Activated CD4-positive, alpha-beta T cell treated with anti-CD3 and anti-CD28 coated beads for 1 hour (primary cell): ENCODE data around the gene TBC1D4.
"Not testable (repeated sequence)": the region's sequence is repeated elsewhere in the genome, so short reads cannot be mapped to it uniquely, and the experiment has no call there.

Experiments
- DNase-seq: peaks from one replicate; pipeline ENCODE4 v3.0.0-alpha.2; 2020

TBC1D4 gene

DNA sequence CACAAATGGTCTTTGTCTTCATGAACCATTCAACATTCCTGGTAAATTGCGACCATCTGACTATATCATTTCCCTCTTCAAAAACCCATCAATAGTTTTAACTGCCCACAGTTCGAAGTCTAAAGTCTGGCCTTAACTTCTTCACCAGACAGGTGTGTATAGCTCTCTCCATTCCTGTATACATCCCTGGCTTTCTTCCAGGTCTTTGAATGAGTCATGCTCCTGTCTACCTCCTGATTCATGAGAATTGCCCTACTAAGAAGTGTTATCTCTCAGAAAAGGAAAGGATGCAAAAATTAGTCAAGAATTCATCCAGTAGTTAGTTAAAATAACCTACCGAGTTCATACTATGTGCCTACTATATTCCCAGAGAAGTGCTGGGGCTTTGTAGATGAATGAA lies 225.0 kb downstream of the TBC1D4 start:
- no peak for DNase-seq

DNA sequence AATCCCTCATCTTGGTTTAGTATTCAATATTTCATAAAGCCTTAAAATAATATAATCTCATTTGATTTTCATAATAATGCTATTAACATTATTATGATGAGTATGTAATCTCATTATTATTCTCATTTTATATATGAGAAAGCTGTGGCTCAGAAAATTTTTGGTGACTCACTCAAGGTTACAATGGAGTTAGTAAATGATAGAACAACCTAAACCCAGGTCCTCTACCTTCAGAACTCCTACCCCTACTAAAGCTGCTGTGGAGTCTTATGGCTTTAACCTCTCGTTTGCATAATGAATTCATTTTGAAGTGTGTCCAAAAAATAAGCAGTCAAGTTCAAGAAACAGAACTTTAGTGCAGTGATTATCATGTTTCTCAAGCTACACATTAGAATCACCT lies 226.3 kb downstream of the TBC1D4 start:
- DNase-seq, result no peak

GRCh38 chr13:75255147-75255546 lies 226.8 kb downstream of the TBC1D4 start:
- DNase-seq, result no peak

- DNase-seq, result no peak
Measured at GRCh38 chr13:75251188-75251587, 230.8 kb downstream of the TBC1D4 start.

DNA sequence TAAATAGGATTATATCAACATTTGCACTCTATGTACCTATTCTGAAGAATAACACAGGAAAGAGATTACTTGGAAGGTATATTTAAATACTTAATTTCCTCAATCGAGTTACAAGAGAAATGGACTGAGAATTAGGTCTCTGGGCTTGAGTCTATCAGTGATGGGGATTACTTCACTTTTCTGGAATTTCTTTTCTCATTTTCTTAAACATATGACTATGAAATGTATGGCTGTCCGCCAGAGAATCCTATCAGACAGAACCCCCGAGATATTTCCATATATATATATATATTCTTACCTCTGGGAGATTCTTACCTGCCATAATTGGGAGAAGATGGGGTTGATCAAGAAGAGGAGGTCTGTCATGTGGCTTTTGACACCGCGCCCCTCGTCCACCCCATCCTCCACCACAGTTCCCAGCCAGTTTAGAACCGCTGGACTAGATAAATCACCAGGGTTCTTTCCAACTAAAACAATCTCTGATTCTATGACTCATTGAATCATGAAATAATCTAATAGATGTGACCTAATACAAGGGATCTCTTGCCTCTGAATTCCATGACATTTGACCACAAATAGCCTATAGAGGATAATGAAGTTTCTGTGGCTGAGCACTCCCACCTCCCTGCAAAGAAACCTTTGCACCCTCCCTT lies 231.3 kb downstream of the TBC1D4 start:
- DNase-seq, result no peak

GRCh38 chr13:75245578-75245977 lies 236.4 kb downstream of the TBC1D4 start:
- DNase-seq, result not testable (repeated sequence)

GRCh38 chr13:75240240-75240639 lies 241.7 kb downstream of the TBC1D4 start:
- not testable (repeated sequence) for DNase-seq

DNA sequence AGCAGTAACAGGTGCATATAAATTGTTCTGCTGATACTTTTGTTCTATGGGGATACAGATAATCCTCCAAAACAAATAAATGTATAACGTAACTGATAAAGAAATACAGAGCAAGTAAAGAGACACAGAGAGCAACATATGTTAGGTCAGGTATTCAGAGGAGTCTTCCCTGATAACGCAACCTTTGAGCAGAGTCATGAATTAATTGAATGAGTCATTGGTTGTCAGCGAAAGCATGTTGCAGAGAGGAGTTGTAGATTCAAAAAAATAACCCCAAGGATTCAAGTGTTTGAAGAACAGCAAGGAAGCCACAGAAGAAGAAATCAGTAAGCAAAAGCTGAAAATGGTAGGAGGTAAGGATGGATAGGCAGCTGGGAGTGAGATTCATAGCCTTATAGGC lies 245.2 kb downstream of the TBC1D4 start:
- DNase-seq, result no peak
